Measurements from ENCODE around the gene SLC29A1. TPM values are rescaled to one million over a fixed set of nuclear protein-coding genes. Genes with fewer than 3 reads are reported as not detected.

The SLC29A1 gene
- total and polyA plus RNA-seq, 9 of the 15 experiments (the other 6 are each of a cell fraction or from before 2014, with no cell fraction given) = 18.9 to 170 (median 57.7) TPM

DNA sequence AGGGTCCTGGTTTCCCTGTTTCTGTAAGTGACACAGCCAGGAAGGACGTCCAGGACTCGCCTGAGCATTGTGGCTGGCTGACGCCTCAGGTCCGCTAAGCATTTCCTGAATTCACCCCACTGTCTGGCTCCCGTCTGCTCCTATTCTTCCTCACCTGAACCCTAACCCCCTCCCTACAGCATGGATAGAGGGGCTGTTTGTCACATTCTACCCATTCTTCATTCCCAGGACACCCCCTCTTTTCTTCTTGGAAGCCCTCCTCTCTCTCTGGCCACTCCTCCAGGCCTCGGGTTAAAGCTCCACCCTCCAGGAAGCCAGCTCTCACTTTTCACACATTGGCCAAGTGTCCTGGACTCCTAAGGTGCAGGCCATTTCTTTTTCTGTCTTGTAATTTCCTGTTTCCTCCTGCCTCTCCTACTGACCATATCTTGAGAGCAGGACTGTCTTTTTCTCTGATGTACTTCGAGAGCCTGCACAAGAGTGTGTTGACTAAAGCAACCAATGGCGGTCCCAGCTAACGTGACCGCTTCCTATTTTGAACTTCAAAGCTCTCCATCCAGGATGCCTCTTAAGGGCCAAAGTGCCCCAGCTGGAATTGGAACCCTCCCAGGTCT lies 30.9 kb upstream of the SLC29A1 start:
- H3K9me1 ChIP-seq (ENCODE audit: control insufficient read depth, insufficient read depth, low read length) = no peaks in the 10 kb centered on the region
- FAIRE-seq (peak; percentile 85), DNase-seq (ENCODE audit: extremely low read depth in 1 of 4, low spot score in 3 of 4) (peak in 2 of 4 experiments; percentile 74 to 79), ATAC-seq (peak; percentile 94)
- BruUV-seq (replicated peaks) = no TSS peak
- peaks cover 8 to 11% of the 10 kb centered on the region in 2 experiments; a peak in 4 of 5 replicates for H3K4me1 ChIP-seq (replicated peaks in 1 of 2; ENCODE audit: control insufficient read depth in 2 of 2, insufficient read depth in 2 of 2, low read length in 2 of 2)
- no peaks in the 10 kb centered on the region for H4K20me1 ChIP-seq (replicated peaks; ENCODE audit: control insufficient read depth, insufficient read depth, low read length)
- H3K4me2 ChIP-seq (ENCODE audit: insufficient read depth, low read length) = peak overlapping the region; percentile 65
- H2AFZ ChIP-seq (ENCODE audit: low read depth, low read length) = peak overlapping the region; percentile 91
- ChIA-PET CTCF (ENCODE audit: low intra/inter-chr PET ratio) (no interaction called here), POLR2A (interaction anchor here (0.8 to 4.5 kb wide), 8 partner anchors 9 to 61 kb away, joined by 3 to 32 read pairs (median 6); partner anchors contain the start of gene HSP90AB1)
- peak overlapping the region; percentile 25 to 84; a peak in 1 of 4 replicates for H3K9ac ChIP-seq (ENCODE audit: insufficient read depth in 1 of 2, low read depth in 2 of 2, low read length in 2 of 2)
- no peaks in the 10 kb centered on the region for H3K9me3 ChIP-seq (replicated peaks; ENCODE audit: control insufficient read depth, insufficient read depth, low read depth, low read length)
- WGBS (ENCODE audit: insufficient coverage, low coverage, missing lambda C conversion rate) = 42% methylated on average over 10 of the region's 10 CpGs
- H3K4me3 ChIP-seq = no peak overlapping the region
- H3K79me2 ChIP-seq (ENCODE audit: control insufficient read depth, insufficient read depth, low read length) = no peaks in the 10 kb centered on the region
- H3K27me3 ChIP-seq (ENCODE audit: control insufficient read depth in 2 of 2, insufficient read depth in 2 of 2, low read length in 2 of 2) = no peaks in the 10 kb centered on the region
- H3K36me3 ChIP-seq (ENCODE audit: control insufficient read depth, insufficient read depth, low read length) = no peaks in the 10 kb centered on the region
- in situ Hi-C loops (cut with MboI) = no loop called here
- intact Hi-C loops (cut with micrococcal nuclease) = no loop called here
- peak overlapping the region; percentile 47 for H3K27ac ChIP-seq (ENCODE audit: extremely low read depth, low read depth, low read length)
- 0 out of 2 replicates have a peak, but pooled peaks have one; percentile 14 for TF ChIP-seq SMARCE1 (IDR thresholded peaks at IDR 0.05)
- TF ChIP-seq, protein P1, sequence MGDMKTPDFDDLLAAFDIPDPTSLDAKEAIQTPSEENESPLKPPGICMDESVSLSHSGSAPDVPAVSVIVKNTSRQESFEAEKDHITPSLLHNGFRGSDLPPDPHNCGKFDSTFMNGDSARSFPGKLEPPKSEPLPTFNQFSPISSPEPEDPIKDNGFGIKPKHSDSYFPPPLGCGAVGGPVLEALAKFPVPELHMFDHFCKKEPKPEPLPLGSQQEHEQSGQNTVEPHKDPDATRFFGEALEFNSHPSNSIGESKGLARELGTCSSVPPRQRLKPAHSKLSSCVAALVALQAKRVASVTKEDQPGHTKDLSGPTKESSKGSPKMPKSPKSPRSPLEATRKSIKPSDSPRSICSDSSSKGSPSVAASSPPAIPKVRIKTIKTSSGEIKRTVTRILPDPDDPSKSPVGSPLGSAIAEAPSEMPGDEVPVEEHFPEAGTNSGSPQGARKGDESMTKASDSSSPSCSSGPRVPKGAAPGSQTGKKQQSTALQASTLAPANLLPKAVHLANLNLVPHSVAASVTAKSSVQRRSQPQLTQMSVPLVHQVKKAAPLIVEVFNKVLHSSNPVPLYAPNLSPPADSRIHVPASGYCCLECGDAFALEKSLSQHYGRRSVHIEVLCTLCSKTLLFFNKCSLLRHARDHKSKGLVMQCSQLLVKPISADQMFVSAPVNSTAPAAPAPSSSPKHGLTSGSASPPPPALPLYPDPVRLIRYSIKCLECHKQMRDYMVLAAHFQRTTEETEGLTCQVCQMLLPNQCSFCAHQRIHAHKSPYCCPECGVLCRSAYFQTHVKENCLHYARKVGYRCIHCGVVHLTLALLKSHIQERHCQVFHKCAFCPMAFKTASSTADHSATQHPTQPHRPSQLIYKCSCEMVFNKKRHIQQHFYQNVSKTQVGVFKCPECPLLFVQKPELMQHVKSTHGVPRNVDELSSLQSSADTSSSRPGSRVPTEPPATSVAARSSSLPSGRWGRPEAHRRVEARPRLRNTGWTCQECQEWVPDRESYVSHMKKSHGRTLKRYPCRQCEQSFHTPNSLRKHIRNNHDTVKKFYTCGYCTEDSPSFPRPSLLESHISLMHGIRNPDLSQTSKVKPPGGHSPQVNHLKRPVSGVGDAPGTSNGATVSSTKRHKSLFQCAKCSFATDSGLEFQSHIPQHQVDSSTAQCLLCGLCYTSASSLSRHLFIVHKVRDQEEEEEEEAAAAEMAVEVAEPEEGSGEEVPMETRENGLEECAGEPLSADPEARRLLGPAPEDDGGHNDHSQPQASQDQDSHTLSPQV (IDR thresholded peaks at IDR 0.05) = 0 out of 2 replicates have a peak, but pooled peaks have one; percentile 38
- peak in 1 of 3 experiments; percentile 41 for TF ChIP-seq YY1 (IDR thresholded peaks at IDR 0.05; ENCODE audit: borderline replicate concordance in 1 of 3, control insufficient read depth in 1 of 3, extremely low read depth in 1 of 3, insufficient read depth in 3 of 3, insufficient read length in 1 of 3, insufficient replicate concordance in 2 of 3, low read depth in 1 of 3, low read length in 2 of 3)
- TF ChIP-seq SUPT5H (IDR thresholded peaks at IDR 0.05) = peak; percentile 58; the same call in 1 of the 2 replicates
- TF ChIP-seq, protein P2, sequence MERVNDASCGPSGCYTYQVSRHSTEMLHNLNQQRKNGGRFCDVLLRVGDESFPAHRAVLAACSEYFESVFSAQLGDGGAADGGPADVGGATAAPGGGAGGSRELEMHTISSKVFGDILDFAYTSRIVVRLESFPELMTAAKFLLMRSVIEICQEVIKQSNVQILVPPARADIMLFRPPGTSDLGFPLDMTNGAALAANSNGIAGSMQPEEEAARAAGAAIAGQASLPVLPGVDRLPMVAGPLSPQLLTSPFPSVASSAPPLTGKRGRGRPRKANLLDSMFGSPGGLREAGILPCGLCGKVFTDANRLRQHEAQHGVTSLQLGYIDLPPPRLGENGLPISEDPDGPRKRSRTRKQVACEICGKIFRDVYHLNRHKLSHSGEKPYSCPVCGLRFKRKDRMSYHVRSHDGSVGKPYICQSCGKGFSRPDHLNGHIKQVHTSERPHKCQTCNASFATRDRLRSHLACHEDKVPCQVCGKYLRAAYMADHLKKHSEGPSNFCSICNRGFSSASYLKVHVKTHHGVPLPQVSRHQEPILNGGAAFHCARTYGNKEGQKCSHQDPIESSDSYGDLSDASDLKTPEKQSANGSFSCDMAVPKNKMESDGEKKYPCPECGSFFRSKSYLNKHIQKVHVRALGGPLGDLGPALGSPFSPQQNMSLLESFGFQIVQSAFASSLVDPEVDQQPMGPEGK (CRISPR knock-in tag; IDR thresholded peaks at IDR 0.05; ENCODE audit: borderline replicate concordance) = no peak
- TF ChIP-seq, protein P3, sequence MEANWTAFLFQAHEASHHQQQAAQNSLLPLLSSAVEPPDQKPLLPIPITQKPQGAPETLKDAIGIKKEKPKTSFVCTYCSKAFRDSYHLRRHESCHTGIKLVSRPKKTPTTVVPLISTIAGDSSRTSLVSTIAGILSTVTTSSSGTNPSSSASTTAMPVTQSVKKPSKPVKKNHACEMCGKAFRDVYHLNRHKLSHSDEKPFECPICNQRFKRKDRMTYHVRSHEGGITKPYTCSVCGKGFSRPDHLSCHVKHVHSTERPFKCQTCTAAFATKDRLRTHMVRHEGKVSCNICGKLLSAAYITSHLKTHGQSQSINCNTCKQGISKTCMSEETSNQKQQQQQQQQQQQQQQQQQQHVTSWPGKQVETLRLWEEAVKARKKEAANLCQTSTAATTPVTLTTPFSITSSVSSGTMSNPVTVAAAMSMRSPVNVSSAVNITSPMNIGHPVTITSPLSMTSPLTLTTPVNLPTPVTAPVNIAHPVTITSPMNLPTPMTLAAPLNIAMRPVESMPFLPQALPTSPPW (CRISPR knock-in tag; IDR thresholded peaks at IDR 0.05) = peak; percentile 22; the same call in 1 of the 2 replicates
- TF ChIP-seq GABPA (tag; conservative IDR thresholded peaks at IDR 0.05; ENCODE audit: low read depth) = peak; percentile 31; the same call in 1 of the 2 replicates
- peak; percentile 69; the same call in 1 of the 2 replicates for TF ChIP-seq POLR2A (conservative IDR thresholded peaks at IDR 0.05)
- TF ChIP-seq, protein P4, sequence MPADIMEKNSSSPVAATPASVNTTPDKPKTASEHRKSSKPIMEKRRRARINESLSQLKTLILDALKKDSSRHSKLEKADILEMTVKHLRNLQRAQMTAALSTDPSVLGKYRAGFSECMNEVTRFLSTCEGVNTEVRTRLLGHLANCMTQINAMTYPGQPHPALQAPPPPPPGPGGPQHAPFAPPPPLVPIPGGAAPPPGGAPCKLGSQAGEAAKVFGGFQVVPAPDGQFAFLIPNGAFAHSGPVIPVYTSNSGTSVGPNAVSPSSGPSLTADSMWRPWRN (IDR thresholded peaks at IDR 0.05; ENCODE audit: low read depth) = no peak
- TF ChIP-seq, protein P5, sequence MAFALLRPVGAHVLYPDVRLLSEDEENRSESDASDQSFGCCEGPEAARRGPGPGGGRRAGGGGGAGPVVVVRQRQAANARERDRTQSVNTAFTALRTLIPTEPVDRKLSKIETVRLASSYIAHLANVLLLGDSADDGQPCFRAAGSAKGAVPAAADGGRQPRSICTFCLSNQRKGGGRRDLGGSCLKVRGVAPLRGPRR (CRISPR knock-in tag; IDR thresholded peaks at IDR 0.05) = no peak
- TF ChIP-seq ELF4 (CRISPR knock-in tag; IDR thresholded peaks at IDR 0.05) = 0 out of 2 replicates have a peak, but pooled peaks have one; percentile 42
- TF ChIP-seq L3MBTL2 (IDR thresholded peaks at IDR 0.05) = peak; percentile 71
